Effector memory CD4-positive, alpha-beta T cell (primary cell): ENCODE results near the gene TAF11L6.
"Not testable (repeated sequence)": the region's sequence is repeated elsewhere in the genome, so short reads cannot be mapped to it uniquely, and the experiment has no call there.

Experiments used
- DNase-seq, 3 donors: peaks; one replicate each; pipeline ENCODE4 v3.0.0-alpha.2; 2020
- H3K27ac ChIP-seq: 2 replicates; pipeline ENCODE4 v1.7.0; 2013; ENCODE audit warnings: mild to moderate bottlenecking, low read length, moderate library complexity; ENCODE audit not compliant: insufficient read depth, poor library complexity, severe bottlenecking
- H3K27me3 ChIP-seq: replicated peaks from 2 replicates; pipeline ENCODE4 v1.7.0; 2013; ENCODE audit warnings: mild to moderate bottlenecking, low read length; ENCODE audit not compliant: insufficient read depth, control insufficient read depth, poor library complexity, severe bottlenecking
- H3K36me3 ChIP-seq: 2 replicates; pipeline ENCODE4 v1.7.0; 2013; ENCODE audit warnings: mild to moderate bottlenecking, low read length, moderate library complexity; ENCODE audit not compliant: control insufficient read depth, insufficient read depth
- H3K4me1 ChIP-seq: 2 replicates; pipeline ENCODE4 v1.7.0; 2013; ENCODE audit warnings: low read length, mild to moderate bottlenecking; ENCODE audit not compliant: control insufficient read depth, insufficient read depth, poor library complexity, severe bottlenecking
- H3K4me3 ChIP-seq: 2 replicates; pipeline ENCODE4 v1.7.0; 2013; ENCODE audit warnings: low read length, low read depth, mild to moderate bottlenecking; ENCODE audit not compliant: insufficient read depth, poor library complexity, severe bottlenecking
- H3K9me3 ChIP-seq: 2 replicates; pipeline ENCODE4 v1.7.0; 2013; ENCODE audit warnings: mild to moderate bottlenecking, low read length, moderate library complexity; ENCODE audit not compliant: control insufficient read depth
- total RNA-seq, 3 donors: gene quantifications; one replicate each; lab custom pipeline; 2026; lab: John Stamatoyannopoulos, UW

The TAF11L6 gene
- total RNA-seq, result 0 reads per million in 3 donors

DNA sequence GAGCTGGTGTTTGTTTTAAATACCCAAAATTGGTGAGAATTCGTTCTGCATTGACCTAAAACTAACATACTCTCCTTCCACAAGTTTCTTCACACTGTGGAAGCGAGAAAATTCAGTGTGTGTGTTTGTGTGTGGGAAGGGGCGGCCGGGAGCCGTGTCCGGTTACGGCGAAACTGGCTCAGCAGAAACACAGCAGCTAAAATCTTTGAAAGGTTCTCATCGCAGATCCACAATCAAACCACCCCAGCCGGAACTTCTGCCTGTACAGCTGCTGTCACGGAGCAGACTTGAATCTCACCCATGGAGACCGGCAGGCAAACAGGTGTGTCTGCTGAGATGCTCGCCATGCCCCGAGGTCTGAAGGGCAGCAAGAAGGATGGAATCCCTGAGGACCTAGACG, at the start of gene TAF11L6:
TSS of gene TAF11L6 (plus strand) at position 301 of the 400 bp plus-strand sequence.
- not testable (repeated sequence) for DNase-seq, H3K4me1 ChIP-seq, H3K27me3 ChIP-seq, H3K36me3 ChIP-seq, H3K4me3 ChIP-seq, H3K9me3 ChIP-seq, H3K27ac ChIP-seq

DNA sequence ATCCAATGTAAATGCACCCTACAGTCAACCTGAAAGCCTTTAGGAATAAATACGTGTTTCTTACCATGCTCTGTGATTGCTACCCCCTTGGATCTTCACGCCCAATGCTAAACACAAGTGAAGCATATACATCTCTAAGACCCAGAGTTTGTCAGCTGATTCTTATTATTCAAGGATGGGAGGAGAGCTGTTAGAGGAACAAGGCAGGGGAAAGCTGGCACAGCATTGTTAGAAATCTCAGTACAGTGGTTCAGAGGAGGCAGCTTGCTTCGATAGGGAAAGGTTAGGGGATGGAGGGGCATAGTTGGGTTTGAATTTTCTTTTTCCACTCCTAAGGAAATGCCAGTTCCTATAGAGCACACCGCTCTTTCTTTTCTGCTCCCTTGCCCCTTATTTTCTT, 47.1 kb upstream of the TAF11L6 start:
- Histone ChIP-seq H3K4me3 (no peak overlapping the region), H3K27ac (no peak overlapping the region), H3K27me3 (no peaks in the 10 kb centered on the region), H3K9me3 (no peaks in the 10 kb centered on the region), H3K36me3 (no peaks in the 10 kb centered on the region), H3K4me1 (no peaks in the 10 kb centered on the region)
- no peak for DNase-seq

DNA sequence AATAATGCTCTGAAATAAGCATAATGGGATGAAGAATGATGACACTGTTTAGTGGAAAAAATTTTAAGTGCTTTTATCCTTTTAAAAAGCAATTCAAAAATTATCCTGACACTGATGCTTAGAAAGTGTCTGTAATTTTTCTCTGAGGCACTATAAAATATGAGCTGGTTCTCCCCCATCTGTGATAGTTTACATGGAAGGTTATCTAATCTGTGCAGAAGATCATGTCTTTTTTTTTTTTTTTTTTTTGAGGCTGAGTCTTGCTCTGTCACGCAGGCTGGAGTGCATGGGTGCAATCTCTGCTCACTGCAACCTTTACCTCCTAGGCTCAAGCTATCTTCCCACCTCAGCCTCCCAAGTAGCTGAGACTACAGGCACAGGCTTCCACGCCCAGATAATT, 45.7 kb upstream of the TAF11L6 start:
- Histone ChIP-seq H3K36me3 (no peaks in the 10 kb centered on the region), H3K27me3 (no peaks in the 10 kb centered on the region), H3K4me1 (no peaks in the 10 kb centered on the region), H3K4me3 (no peak overlapping the region), H3K27ac (no peak overlapping the region), H3K9me3 (no peaks in the 10 kb centered on the region)
- no peak for DNase-seq

DNA sequence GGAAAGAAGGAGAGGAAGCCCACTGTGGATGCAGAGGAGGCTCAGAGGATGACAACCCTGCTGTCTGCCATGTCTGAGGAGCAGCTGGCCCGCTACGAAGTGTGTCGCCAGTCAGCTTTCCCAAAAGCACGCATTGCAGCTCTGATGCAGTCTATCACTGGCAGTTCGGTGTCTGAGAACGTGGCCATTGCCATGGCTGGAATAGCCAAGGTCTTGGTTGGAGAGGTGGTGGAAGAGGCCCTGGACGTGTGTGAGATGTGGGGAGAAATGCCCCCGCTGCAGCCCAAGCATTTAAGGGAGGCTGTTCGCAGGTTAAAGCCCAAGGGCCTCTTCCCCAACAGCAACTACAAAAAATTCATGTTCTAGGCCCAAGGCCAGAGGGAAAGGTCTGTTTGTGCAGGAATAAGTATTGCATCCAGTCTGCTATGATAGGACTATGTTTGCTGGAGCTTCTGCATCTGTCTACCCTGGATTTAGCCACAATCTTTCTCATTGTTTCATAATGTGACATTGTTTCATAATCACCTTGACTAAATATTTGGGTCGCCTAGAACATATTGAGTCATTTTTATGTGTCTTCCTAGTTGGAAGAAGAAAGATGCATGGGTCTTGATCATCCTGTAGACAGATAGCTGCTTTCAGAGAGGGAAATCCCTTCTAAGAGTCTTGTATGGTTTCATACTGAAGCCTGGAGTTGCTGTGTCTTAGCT, 41.9 kb upstream of the TAF11L6 start:
- H3K27ac ChIP-seq, H3K4me1 ChIP-seq, H3K27me3 ChIP-seq, H3K4me3 ChIP-seq, H3K36me3 ChIP-seq, DNase-seq, H3K9me3 ChIP-seq: not testable (repeated sequence)

DNA sequence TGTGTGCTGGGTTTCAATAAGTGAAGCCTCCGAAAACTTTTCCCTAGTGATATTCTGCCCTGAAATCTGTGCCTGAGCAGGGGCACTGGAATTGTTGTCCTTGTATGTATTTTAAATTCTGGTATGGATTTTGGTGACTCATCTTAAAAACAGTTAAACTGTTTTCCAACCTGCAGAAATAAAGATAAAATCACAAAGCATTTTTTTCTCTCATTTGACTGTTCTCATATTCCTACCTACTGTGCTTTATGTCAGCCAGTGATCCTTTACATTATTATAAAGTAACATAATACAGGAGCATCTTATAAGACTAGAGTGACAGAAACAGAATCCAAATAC, 41.3 kb upstream of the TAF11L6 start:
- DNase-seq, result no peak
- no peak overlapping the region for H3K27ac ChIP-seq
- no peaks in the 10 kb centered on the region for H3K4me1 ChIP-seq
- H3K9me3 ChIP-seq, result no peaks in the 10 kb centered on the region
- no peak overlapping the region for H3K4me3 ChIP-seq
- no peaks in the 10 kb centered on the region for H3K27me3 ChIP-seq
- H3K36me3 ChIP-seq, result no peaks in the 10 kb centered on the region

DNA sequence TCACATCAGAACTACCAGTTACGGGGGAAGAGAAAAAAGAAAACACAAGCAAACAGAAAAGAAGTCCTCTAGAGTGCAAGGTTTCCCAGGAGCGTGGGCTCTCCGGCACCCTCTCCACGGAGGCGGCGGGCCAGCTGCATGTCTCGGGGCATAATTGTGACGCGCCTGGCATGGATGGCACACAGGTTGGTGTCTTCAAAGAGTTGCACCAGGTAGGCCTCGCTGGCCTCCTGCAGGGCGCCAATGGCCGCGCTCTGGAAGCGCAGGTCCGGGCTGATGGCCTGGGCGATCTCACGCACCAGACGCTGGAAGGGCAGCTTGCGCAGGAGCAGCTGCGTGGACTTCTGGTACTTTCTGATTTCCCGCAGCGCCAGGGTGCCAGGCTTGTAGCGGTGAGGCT, 37.2 kb upstream of the TAF11L6 start:
- H3K9me3 ChIP-seq, H3K36me3 ChIP-seq, H3K4me1 ChIP-seq, H3K4me3 ChIP-seq, H3K27ac ChIP-seq, H3K27me3 ChIP-seq, DNase-seq: not testable (repeated sequence)

DNA sequence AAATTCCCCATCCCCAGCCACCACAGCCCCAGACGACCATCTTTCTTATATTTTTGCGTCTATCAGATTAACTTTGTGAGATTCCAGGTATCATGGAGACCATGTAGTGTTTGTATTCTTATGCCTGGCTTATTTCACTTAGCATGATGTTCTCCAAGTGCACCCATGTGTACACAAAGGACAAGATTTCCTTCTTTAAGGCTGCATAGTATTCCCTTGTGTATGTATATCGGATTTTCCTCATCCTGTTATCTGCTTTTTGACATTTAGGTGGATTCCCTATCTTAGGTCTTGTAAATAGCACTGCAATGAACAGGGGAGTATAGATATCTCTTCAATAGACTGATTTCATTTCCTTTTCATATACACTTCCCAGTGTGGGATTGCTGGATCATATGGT, 35.7 kb upstream of the TAF11L6 start:
- DNase-seq, result no peak
- H3K9me3 ChIP-seq, result no peaks in the 10 kb centered on the region
- no peaks in the 10 kb centered on the region for H3K36me3 ChIP-seq
- H3K27me3 ChIP-seq, result no peaks in the 10 kb centered on the region
- H3K4me3 ChIP-seq, result no peak overlapping the region
- H3K27ac ChIP-seq, result no peak overlapping the region
- no peaks in the 10 kb centered on the region for H3K4me1 ChIP-seq

DNA sequence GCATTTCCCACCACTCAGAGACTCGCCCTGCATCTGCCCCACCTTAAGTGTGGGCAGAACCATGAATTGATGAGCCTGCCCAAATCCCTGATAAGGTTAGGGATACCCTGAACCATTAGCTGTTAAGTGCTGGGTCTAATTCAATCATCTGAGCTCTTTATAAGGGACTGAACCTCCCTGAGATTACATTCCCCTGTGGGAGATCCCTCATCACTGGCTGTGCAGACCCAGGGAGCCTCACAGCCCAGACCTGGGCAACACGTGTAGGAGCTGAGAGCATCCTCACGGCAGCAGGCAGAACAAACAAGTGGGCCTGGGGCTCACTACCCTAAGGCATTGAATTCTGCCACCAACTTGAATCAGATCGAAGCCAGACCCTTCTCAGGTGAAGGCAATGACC, 31.0 kb upstream of the TAF11L6 start:
- no peaks in the 10 kb centered on the region for H3K27me3 ChIP-seq

DNA sequence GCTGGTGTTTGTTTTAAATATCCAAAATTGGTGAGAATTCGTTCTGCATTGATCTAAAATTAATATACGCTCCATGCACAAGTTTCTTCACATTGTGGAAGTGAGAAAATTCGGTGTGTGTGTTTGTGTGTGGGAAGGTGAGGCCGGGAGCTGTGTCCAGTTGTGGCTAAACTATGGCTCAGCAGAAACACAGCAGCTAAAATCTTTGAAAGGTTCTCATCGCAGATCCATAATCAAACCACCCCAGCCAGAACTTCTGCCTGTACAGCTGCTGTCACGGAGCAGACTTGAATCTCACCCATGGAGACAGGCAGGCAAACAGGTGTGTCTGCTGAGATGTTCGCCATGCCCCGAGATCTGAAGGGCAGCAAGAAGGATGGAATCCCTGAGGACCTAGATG, 30.5 kb upstream of the TAF11L6 start, which contains the start of gene TAF11L2:
TSS of gene TAF11L2 (plus strand) at position 301 of the 400 bp plus-strand sequence.
- H3K27ac ChIP-seq, H3K4me1 ChIP-seq, DNase-seq, H3K36me3 ChIP-seq, H3K27me3 ChIP-seq, H3K9me3 ChIP-seq, H3K4me3 ChIP-seq: not testable (repeated sequence)

More for the DNA sequence above, 31.0 kb upstream of the TAF11L6 start:
- no peak overlapping the region for H3K4me3 ChIP-seq
- no peaks in the 10 kb centered on the region for H3K9me3 ChIP-seq
- H3K27ac ChIP-seq, result no peak overlapping the region
- H3K36me3 ChIP-seq, result no peaks in the 10 kb centered on the region
- DNase-seq, result no peak
- no peaks in the 10 kb centered on the region for H3K4me1 ChIP-seq

DNA sequence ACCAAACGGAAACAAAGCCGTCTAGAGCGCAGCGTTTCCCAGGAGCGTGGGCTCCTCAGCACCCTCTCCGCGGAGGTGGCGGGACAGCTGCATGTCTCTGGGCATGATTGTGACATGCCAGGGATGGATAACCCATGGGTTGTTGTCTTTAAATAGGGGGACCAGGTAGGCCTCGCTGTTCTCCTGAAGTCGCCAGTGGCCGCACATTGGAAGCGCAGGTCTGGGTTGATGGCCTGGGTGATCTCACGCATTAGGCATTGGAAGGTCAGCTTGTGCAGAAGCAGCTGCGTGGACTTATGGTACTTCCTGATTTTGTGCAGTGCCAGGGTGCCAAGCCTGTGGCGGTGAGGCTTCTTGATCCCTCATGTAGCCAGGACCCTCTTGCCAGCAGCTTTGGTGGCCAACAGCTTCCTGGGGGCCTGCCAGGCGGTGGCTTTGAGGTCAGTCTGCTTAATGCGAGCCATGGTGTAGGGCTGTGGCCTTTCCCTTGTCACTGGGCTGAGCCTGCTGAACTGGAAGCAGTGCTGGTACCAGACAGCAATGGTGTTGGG, 16.6 kb upstream of the TAF11L6 start:
- no peak for DNase-seq
- Histone ChIP-seq H3K9me3 (no peaks in the 10 kb centered on the region), H3K4me1 (no peaks in the 10 kb centered on the region), H3K4me3 (no peak overlapping the region), H3K36me3 (no peaks in the 10 kb centered on the region), H3K27me3 (no peaks in the 10 kb centered on the region), H3K27ac (no peak overlapping the region)
